ENCODE data around the gene JAKMIP2.

DNA sequence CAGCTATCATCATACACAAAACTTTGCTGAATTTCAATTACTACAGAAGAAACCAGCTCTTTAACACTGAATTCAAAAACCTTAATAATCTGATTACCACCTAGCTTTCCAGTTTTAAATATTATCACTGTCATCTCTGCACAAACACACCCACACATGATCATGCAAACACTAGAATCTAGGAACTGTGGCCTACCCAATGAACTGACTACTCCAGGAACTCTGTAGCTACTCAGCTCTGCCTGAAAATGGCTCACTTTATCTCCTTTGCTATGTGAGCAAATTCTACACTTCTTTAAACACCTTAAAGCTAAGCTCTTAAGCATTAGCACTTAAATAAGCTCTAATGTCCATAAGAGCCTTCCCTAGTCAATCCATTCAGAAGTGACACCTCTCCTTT is 149.4 kb downstream of the JAKMIP2 start:
- TF ChIP-seq, protein P1, sequence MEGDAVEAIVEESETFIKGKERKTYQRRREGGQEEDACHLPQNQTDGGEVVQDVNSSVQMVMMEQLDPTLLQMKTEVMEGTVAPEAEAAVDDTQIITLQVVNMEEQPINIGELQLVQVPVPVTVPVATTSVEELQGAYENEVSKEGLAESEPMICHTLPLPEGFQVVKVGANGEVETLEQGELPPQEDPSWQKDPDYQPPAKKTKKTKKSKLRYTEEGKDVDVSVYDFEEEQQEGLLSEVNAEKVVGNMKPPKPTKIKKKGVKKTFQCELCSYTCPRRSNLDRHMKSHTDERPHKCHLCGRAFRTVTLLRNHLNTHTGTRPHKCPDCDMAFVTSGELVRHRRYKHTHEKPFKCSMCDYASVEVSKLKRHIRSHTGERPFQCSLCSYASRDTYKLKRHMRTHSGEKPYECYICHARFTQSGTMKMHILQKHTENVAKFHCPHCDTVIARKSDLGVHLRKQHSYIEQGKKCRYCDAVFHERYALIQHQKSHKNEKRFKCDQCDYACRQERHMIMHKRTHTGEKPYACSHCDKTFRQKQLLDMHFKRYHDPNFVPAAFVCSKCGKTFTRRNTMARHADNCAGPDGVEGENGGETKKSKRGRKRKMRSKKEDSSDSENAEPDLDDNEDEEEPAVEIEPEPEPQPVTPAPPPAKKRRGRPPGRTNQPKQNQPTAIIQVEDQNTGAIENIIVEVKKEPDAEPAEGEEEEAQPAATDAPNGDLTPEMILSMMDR (IDR thresholded peaks at IDR 0.05; ENCODE audit: extremely low read depth in 1 of 2, insufficient read depth in 1 of 2, low read depth in 1 of 2, low read length in 2 of 2) = no peak
- TF ChIP-seq, protein P2, sequence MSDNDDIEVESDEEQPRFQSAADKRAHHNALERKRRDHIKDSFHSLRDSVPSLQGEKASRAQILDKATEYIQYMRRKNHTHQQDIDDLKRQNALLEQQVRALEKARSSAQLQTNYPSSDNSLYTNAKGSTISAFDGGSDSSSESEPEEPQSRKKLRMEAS (IDR thresholded peaks at IDR 0.05; ENCODE audit: insufficient read depth, insufficient read length) = no peak
- TF ChIP-seq POLR2A (IDR thresholded peaks at IDR 0.05; ENCODE audit: low read depth, low read length) = no peak
- TF ChIP-seq EZH2 (IDR thresholded peaks at IDR 0.05; ENCODE audit: borderline replicate concordance, low read depth, low read length, severe bottlenecking) = no peak
- TF ChIP-seq GATA2 (IDR thresholded peaks at IDR 0.05; ENCODE audit: insufficient read depth, insufficient read length, low read depth, low read length) = no peak
